DOHH2 (cell line): ENCODE measurements around the gene CEP295NL.

ENCODE experiments used
- H3F3A ChIP-seq: fragments of 200-600 bp; sonication (generic), shearing (Covaris generic); 2 replicates; pipeline ENCODE4 v1.6.0; 2016; ENCODE audit warnings: antibody characterized with exemption, mild to moderate bottlenecking; ENCODE audit not compliant: control insufficient read depth, insufficient read depth
- H3K27ac ChIP-seq: fragments of 200-600 bp; sonication (generic); 2 replicates; pipeline ENCODE4 v1.5.1; 2014; ENCODE audit warnings: low read depth, mild to moderate bottlenecking, low read length, moderate library complexity
- H3K27me3 ChIP-seq: fragments of 200-600 bp; sonication (generic); 2 replicates; pipeline ENCODE4 v1.6.1; 2014; ENCODE audit warnings: mild to moderate bottlenecking, low read length, mixed read lengths; ENCODE audit not compliant: control insufficient read depth
- H3K36me3 ChIP-seq: fragments of 200-600 bp; sonication (generic); 2 replicates; pipeline ENCODE4 v1.6.1; 2014; ENCODE audit warnings: mild to moderate bottlenecking, low read length, moderate library complexity, mixed read lengths; ENCODE audit not compliant: control insufficient read depth
- H3K4me1 ChIP-seq: fragments of 200-600 bp; sonication (generic); 2 replicates; pipeline ENCODE4 v1.6.1; 2014; ENCODE audit warnings: mild to moderate bottlenecking, low read length, mixed read lengths; ENCODE audit not compliant: control insufficient read depth
- H3K4me2 ChIP-seq: fragments of 200-600 bp; sonication (generic); 2 replicates; pipeline ENCODE4 v1.6.0; 2014; ENCODE audit warnings: mild to moderate bottlenecking, low read length, moderate library complexity
- H3K4me3 ChIP-seq: fragments of 200-600 bp; sonication (generic); 2 replicates; pipeline ENCODE4 v1.5.1; 2014; ENCODE audit warnings: mild to moderate bottlenecking, low read length, mixed read lengths
- H3K79me2 ChIP-seq: fragments of 200-600 bp; sonication (generic); 2 replicates; pipeline ENCODE4 v1.6.1; 2014; ENCODE audit warnings: mild to moderate bottlenecking, low read length, mixed read lengths; ENCODE audit not compliant: control insufficient read depth
- H3K9me2 ChIP-seq: fragments of 200-600 bp; sonication (generic); replicated peaks from 2 replicates; pipeline ENCODE4 v1.6.1; 2014; ENCODE audit warnings: mild to moderate bottlenecking, low read length, mixed read lengths; ENCODE audit not compliant: control insufficient read depth
- H3K9me3 ChIP-seq: fragments of 200-600 bp; sonication (generic); 2 replicates; pipeline ENCODE4 v1.6.1; 2014; ENCODE audit warnings: antibody characterized with exemption, low read length, mixed read lengths; ENCODE audit not compliant: control insufficient read depth, insufficient read depth
- H4K20me1 ChIP-seq: fragments of 200-600 bp; sonication (generic); 2 replicates; pipeline ENCODE4 v1.6.0; 2014; ENCODE audit warnings: low read depth, mild to moderate bottlenecking, antibody characterized with exemption, low read length, moderate library complexity; ENCODE audit not compliant: control insufficient read depth, insufficient read depth
- CTCF ChIP-seq: fragments of 200-600 bp; sonication (generic); IDR thresholded peaks from one replicate; pipeline ENCODE4 v1.5.1; 2014; ENCODE audit warnings: antibody characterized with exemption, mild to moderate bottlenecking, low read depth, low read length; ENCODE audit not compliant: poor library complexity, severe bottlenecking
- EZH2phosphoT487 ChIP-seq: fragments of 200-600 bp; sonication (generic); IDR thresholded peaks from 2 replicates; pipeline ENCODE4 v1.6.1; 2017; ENCODE audit warnings: borderline replicate concordance, mild to moderate bottlenecking, antibody characterized with exemption, low read length, moderate library complexity, mixed read lengths

The CEP295NL gene

GRCh38 chr17:78935419-78936323 is 32.7 kb upstream of the CEP295NL start:
- H3K79me2 ChIP-seq: no peaks in the 10 kb centered on the region
- no peaks in the 10 kb centered on the region for H3K36me3 ChIP-seq
- H3K27ac ChIP-seq: no peak overlapping the region
- H3K9me2 ChIP-seq: no peaks in the 10 kb centered on the region
- no peaks in the 10 kb centered on the region for H4K20me1 ChIP-seq
- TF ChIP-seq EZH2phosphoT487: no peak
- no peak for TF ChIP-seq CTCF
- no peaks in the 10 kb centered on the region for H3F3A ChIP-seq
- H3K4me2 ChIP-seq: no peak overlapping the region
- no peaks in the 10 kb centered on the region for H3K4me1 ChIP-seq
- H3K27me3 ChIP-seq: peaks cover 14% of the 10 kb centered on the region; the same call in 1 of the 2 replicates
- H3K4me3 ChIP-seq: no peak overlapping the region
- no peaks in the 10 kb centered on the region for H3K9me3 ChIP-seq

GRCh38 chr17:78934681-78935418 is 31.8 kb upstream of the CEP295NL start:
- Histone ChIP-seq H3K9me2 (no peaks in the 10 kb centered on the region), H3K9me3 (no peaks in the 10 kb centered on the region), H3K36me3 (no peaks in the 10 kb centered on the region), H4K20me1 (no peaks in the 10 kb centered on the region), H3K27ac (no peak overlapping the region), H3K79me2 (no peaks in the 10 kb centered on the region), H3K4me1 (no peaks in the 10 kb centered on the region), H3K4me3 (no peak overlapping the region), H3K27me3 (peaks cover 14% of the 10 kb centered on the region; the same call in 1 of the 2 replicates), H3K4me2 (no peak overlapping the region), H3F3A (no peaks in the 10 kb centered on the region)
- TF ChIP-seq CTCF: no peak
- TF ChIP-seq EZH2phosphoT487: no peak

- Histone ChIP-seq H3K4me3 (no peak overlapping the region), H4K20me1 (no peaks in the 10 kb centered on the region), H3K9me2 (no peaks in the 10 kb centered on the region), H3K79me2 (no peaks in the 10 kb centered on the region), H3K4me1 (no peaks in the 10 kb centered on the region), H3F3A (no peaks in the 10 kb centered on the region), H3K27ac (no peak overlapping the region), H3K4me2 (no peak overlapping the region), H3K9me3 (no peaks in the 10 kb centered on the region), H3K27me3 (peaks cover 14% of the 10 kb centered on the region; the same call in 1 of the 2 replicates), H3K36me3 (no peaks in the 10 kb centered on the region)
- no peak for TF ChIP-seq CTCF
- no peak for TF ChIP-seq EZH2phosphoT487
Measured at GRCh38 chr17:78933959-78934568, 31.1 kb upstream of the CEP295NL start.
